ENCODE results near the gene MYO5B. TPM values are rescaled to one million over a fixed set of nuclear protein-coding genes. Genes with fewer than 3 reads are reported as not detected.

The MYO5B gene
- total RNA-seq, 4 donors from 2014 or later = 58.2 to 102 (median 89.9) TPM

GRCh38 chr18:50135903-50136302, 59.0 kb downstream of the MYO5B start:
- no peaks in the 10 kb centered on the region for H3K36me3 ChIP-seq
- no peak overlapping the region for H3K4me3 ChIP-seq (replicated peaks in 1 of 3)
- DNase-seq = no peak
- peaks cover 0 to 8% of the 10 kb centered on the region in 2 donors for H3K4me1 ChIP-seq
- H3K9me3 ChIP-seq = no peaks in the 10 kb centered on the region
- H3K27ac ChIP-seq = no peak overlapping the region
- no peak for TF ChIP-seq POLR2A (IDR thresholded peaks at IDR 0.05)
- WGBS, 2 donors = 88 to 93% methylated on average over 9 of the region's 9 CpGs
- no peaks in the 10 kb centered on the region for H3K27me3 ChIP-seq
- intact Hi-C loops (cut with DNase I) = no loop called here

- H3K4me1 ChIP-seq = peaks cover 11 to 16% of the 10 kb centered on the region in 2 donors
- no peak overlapping the region for H3K27ac ChIP-seq
- H3K9me3 ChIP-seq = no peaks in the 10 kb centered on the region
- no peak for DNase-seq
- H3K27me3 ChIP-seq = no peaks in the 10 kb centered on the region
- no peaks in the 10 kb centered on the region for H3K36me3 ChIP-seq
- TF ChIP-seq, protein P1, sequence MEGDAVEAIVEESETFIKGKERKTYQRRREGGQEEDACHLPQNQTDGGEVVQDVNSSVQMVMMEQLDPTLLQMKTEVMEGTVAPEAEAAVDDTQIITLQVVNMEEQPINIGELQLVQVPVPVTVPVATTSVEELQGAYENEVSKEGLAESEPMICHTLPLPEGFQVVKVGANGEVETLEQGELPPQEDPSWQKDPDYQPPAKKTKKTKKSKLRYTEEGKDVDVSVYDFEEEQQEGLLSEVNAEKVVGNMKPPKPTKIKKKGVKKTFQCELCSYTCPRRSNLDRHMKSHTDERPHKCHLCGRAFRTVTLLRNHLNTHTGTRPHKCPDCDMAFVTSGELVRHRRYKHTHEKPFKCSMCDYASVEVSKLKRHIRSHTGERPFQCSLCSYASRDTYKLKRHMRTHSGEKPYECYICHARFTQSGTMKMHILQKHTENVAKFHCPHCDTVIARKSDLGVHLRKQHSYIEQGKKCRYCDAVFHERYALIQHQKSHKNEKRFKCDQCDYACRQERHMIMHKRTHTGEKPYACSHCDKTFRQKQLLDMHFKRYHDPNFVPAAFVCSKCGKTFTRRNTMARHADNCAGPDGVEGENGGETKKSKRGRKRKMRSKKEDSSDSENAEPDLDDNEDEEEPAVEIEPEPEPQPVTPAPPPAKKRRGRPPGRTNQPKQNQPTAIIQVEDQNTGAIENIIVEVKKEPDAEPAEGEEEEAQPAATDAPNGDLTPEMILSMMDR (IDR thresholded peaks at IDR 0.05) = no peak
- no peak for TF ChIP-seq POLR2A (IDR thresholded peaks at IDR 0.05)
- H3K4me3 ChIP-seq (replicated peaks in 1 of 3) = no peak overlapping the region
- WGBS, 2 donors = 87 to 88% methylated on average over 4 of the region's 4 CpGs
- intact Hi-C loops (cut with DNase I) = no loop called here
Observed at GRCh38 chr18:50133526-50133925, 61.4 kb downstream of the MYO5B start.

- no peak for DNase-seq
Observed at GRCh38 chr18:50131591-50131990, 63.4 kb downstream of the MYO5B start.

DNA sequence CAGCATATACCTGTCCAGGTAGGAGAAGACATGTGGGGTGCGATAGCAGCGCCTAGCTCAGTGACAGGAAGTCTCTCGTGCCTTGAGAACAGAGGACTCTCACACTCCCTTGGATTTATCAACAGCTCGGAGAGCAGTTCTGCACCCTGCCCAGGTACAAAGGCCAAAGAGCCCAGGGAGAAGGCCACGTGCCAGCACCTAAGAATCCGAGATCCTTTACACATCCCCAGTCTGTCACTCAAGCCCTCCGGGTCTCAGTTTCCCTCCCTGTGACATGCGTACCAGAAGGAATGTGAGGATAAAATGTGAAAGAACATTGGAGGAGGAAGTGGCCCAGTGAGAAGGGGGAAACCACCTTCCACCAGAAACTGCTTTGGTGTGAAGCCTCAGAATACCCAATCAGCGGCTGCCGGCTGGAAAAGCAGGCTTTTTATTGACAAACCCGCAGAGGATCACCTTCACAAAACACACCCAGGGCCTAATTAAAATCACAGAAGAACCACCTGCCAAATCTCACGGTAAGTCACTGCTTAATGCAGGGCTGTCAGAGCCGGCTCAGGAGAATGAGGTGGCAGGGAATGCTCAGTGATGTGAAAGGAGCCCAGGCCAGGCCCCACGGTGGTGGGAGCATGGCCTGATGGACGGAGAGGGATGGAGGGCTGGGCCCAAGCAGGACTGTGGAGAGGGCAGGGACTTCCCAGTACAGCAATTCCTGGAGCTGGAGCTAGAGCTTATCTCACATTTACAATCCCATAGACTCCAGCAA, 66.3 kb downstream of the MYO5B start:
- no peak for DNase-seq
- no peaks in the 10 kb centered on the region for H3K9me3 ChIP-seq
- H3K4me1 ChIP-seq = peaks cover 34 to 35% of the 10 kb centered on the region in 2 donors
- intact Hi-C loops (cut with DNase I) = no loop called here
- no peaks in the 10 kb centered on the region for H3K36me3 ChIP-seq
- WGBS, 2 donors = 73 to 78% methylated on average over 15 of the region's 15 CpGs
- no peaks in the 10 kb centered on the region for H3K27me3 ChIP-seq
- no peak overlapping the region for H3K4me3 ChIP-seq (replicated peaks in 1 of 3)
- TF ChIP-seq, protein P1 (IDR thresholded peaks at IDR 0.05) = no peak
- TF ChIP-seq POLR2A (IDR thresholded peaks at IDR 0.05) = no peak
- H3K27ac ChIP-seq = peak overlapping the region in 1 of 3 donors; percentile 44

More at GRCh38 chr18:50131591-50131990, 63.4 kb downstream of the MYO5B start:
- no peak for TF ChIP-seq POLR2A (IDR thresholded peaks at IDR 0.05)
- TF ChIP-seq, protein P1 (IDR thresholded peaks at IDR 0.05) = no peak
- no peak overlapping the region for H3K27ac ChIP-seq
- no peaks in the 10 kb centered on the region for H3K36me3 ChIP-seq
- intact Hi-C loops (cut with DNase I) = no loop called here
- no peak overlapping the region for H3K4me3 ChIP-seq (replicated peaks in 1 of 3)
- H3K27me3 ChIP-seq = no peaks in the 10 kb centered on the region
- H3K9me3 ChIP-seq = no peaks in the 10 kb centered on the region
- peaks cover 23 to 26% of the 10 kb centered on the region in 2 donors for H3K4me1 ChIP-seq

- Histone ChIP-seq H3K27me3 (no peaks in the 10 kb centered on the region), H3K4me1 (peaks cover 34 to 35% of the 10 kb centered on the region in 2 donors), H3K27ac (peak overlapping the region in 2 of 3 donors; percentile 44 to 74), H3K4me3 (replicated peaks in 1 of 3) (no peak overlapping the region), H3K36me3 (no peaks in the 10 kb centered on the region), H3K9me3 (no peaks in the 10 kb centered on the region)
- 78 to 80% methylated on average over 4 of the region's 4 CpGs for WGBS, 2 donors
- intact Hi-C loops (cut with DNase I) = no loop called here
- DNase-seq = no peak
- no peak for TF ChIP-seq POLR2A (IDR thresholded peaks at IDR 0.05)
- TF ChIP-seq, protein P1 (IDR thresholded peaks at IDR 0.05) = no peak
Observed at GRCh38 chr18:50127516-50128210, 67.3 kb downstream of the MYO5B start.

All from thyroid gland (tissue), 4 donors.